Measurements from ENCODE around the gene MYO1G. TPM values are rescaled to one million over a fixed set of nuclear protein-coding genes. Genes with fewer than 3 reads are reported as not detected.
A peak's percentile ranks its signal among the peaks of the same experiment; 100 is the strongest.

The MYO1G gene
- total RNA-seq, 2 donors from 2014 or later = 0.11 to 0.33 TPM

GRCh38 chr7:44985033-44985695, 6.3 kb upstream of the MYO1G start:
- no peak for DNase-seq
- peaks cover 44% of the 10 kb centered on the region for H3K36me3 Mint-ChIP-seq (ENCODE audit: low read depth)
- Histone ChIP-seq H3K4me1 (ENCODE audit: control insufficient read depth, insufficient read depth, low read length) (no peaks in the 10 kb centered on the region), H3K9me3 (ENCODE audit: control insufficient read depth, low read length) (no peaks in the 10 kb centered on the region), H3K27me3 (ENCODE audit: control insufficient read depth, insufficient read depth, low read length, poor library complexity, severe bottlenecking) (no peaks in the 10 kb centered on the region), H3K36me3 (ENCODE audit: control insufficient read depth, insufficient read depth, low read length) (peaks cover 41% of the 10 kb centered on the region), H3K4me3 (ENCODE audit: low read length) (peak overlapping the region; percentile 98), H3K9ac (ENCODE audit: extremely low read depth, low read length, poor library complexity, severe bottlenecking) (peak overlapping the region; percentile 92), H3K27ac (ENCODE audit: low read depth, low read length) (no peak overlapping the region)
- WGBS, 2 experiments (ENCODE audit: insufficient coverage in 1 of 2, insufficient read length in 1 of 2) = 73 to 84% methylated on average over 3 to 6 of the region's 6 CpGs
- H3K27me3 Mint-ChIP-seq (ENCODE audit: insufficient read depth) = no peaks in the 10 kb centered on the region
- H3K9me3 Mint-ChIP-seq = no peaks in the 10 kb centered on the region
- peaks cover 29% of the 10 kb centered on the region for H3K4me1 Mint-ChIP-seq
- peak overlapping the region; percentile 99 for H3K27ac Mint-ChIP-seq
- no peak for TF ChIP-seq CTCF (conservative IDR thresholded peaks at IDR 0.05)
- peak overlapping the region; percentile 99 for H3K4me3 Mint-ChIP-seq

DNA sequence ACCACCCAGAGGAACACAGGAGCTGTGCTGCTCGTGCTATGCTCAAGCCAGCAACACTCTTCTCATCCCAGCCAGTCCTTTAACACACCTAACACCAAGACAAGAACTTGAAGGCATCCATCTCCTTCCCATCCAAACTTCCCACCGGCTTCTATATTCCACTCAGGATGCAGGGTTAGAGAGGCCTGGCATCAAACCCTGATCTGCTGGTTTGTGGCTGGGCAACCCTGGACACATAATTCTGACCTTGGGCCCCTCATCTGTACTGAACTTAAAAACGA, 5.6 kb upstream of the MYO1G start:
- H3K36me3 ChIP-seq (ENCODE audit: control insufficient read depth, insufficient read depth, low read length) = peaks cover 41% of the 10 kb centered on the region
- Mint-ChIP-seq H3K4me3 (peak overlapping the region; percentile 99), H3K27ac (peak overlapping the region; percentile 99), H3K9me3 (no peaks in the 10 kb centered on the region), H3K4me1 (peaks cover 29% of the 10 kb centered on the region), H3K36me3 (ENCODE audit: low read depth) (peaks cover 44% of the 10 kb centered on the region), H3K27me3 (ENCODE audit: insufficient read depth) (no peaks in the 10 kb centered on the region)
- TF ChIP-seq CTCF (conservative IDR thresholded peaks at IDR 0.05) = no peak
- no peak overlapping the region for H3K9ac ChIP-seq (ENCODE audit: extremely low read depth, low read length, poor library complexity, severe bottlenecking)
- DNase-seq = no peak
- H3K4me3 ChIP-seq (ENCODE audit: low read length) = peak overlapping the region; percentile 98
- no peaks in the 10 kb centered on the region for H3K27me3 ChIP-seq (ENCODE audit: control insufficient read depth, insufficient read depth, low read length, poor library complexity, severe bottlenecking)
- no peak overlapping the region for H3K27ac ChIP-seq (ENCODE audit: low read depth, low read length)
- H3K9me3 ChIP-seq (ENCODE audit: control insufficient read depth, low read length) = no peaks in the 10 kb centered on the region
- H3K4me1 ChIP-seq (ENCODE audit: control insufficient read depth, insufficient read depth, low read length) = no peaks in the 10 kb centered on the region
- WGBS, 2 experiments (ENCODE audit: insufficient coverage in 1 of 2, insufficient read length in 1 of 2) = 82 to 83% methylated on average over 2 to 3 of the region's 3 CpGs

DNA sequence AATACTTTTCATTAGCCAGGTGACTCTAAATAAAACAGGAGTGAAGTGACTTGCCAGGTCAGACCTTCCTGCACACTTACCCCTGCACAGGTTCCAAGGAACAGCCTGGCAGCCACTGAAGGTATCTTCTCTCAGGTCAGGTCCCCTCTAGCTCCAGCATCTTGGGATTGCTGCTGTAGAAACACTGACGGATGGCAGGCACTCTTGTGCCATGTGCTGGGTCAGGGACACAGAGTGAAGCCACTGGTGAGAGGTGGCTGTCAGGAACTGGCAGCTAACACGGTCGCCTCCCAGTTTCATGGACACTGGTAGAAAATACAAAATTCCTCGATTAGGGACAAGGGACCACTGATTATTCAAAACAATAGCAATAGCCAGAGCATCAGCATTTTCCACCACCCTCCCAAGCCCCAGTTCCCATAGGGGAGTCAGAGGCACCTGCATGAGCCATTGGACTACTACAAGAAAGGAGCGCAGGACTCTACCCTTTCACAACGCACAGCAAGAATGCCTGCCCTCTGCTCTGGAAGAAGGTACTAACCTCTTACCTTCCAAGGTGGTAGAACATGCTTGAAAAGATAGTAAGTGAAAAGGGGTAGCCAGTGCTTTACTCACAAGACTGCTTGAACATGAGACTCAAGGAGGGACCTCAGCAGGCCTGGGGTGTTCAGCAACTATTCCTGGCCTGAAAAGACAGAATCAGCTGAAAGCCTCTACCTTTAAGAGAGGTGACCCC, 5.1 kb upstream of the MYO1G start:
- Mint-ChIP-seq H3K36me3 (ENCODE audit: low read depth) (peaks cover 44% of the 10 kb centered on the region), H3K27me3 (ENCODE audit: insufficient read depth) (no peaks in the 10 kb centered on the region), H3K4me1 (peaks cover 29% of the 10 kb centered on the region), H3K4me3 (peak overlapping the region; percentile 99), H3K27ac (peak overlapping the region; percentile 99), H3K9me3 (no peaks in the 10 kb centered on the region)
- no peak overlapping the region for H3K9ac ChIP-seq (ENCODE audit: extremely low read depth, low read length, poor library complexity, severe bottlenecking)
- no peaks in the 10 kb centered on the region for H3K9me3 ChIP-seq (ENCODE audit: control insufficient read depth, low read length)
- H3K4me1 ChIP-seq (ENCODE audit: control insufficient read depth, insufficient read depth, low read length) = no peaks in the 10 kb centered on the region
- DNase-seq = no peak
- peak overlapping the region; percentile 98 for H3K4me3 ChIP-seq (ENCODE audit: low read length)
- TF ChIP-seq CTCF (conservative IDR thresholded peaks at IDR 0.05) = no peak
- peak overlapping the region; percentile 11 for H3K27ac ChIP-seq (ENCODE audit: low read depth, low read length)
- peaks cover 41% of the 10 kb centered on the region for H3K36me3 ChIP-seq (ENCODE audit: control insufficient read depth, insufficient read depth, low read length)
- H3K27me3 ChIP-seq (ENCODE audit: control insufficient read depth, insufficient read depth, low read length, poor library complexity, severe bottlenecking) = no peaks in the 10 kb centered on the region
- 98 to 100% methylated on average over 3 to 6 of the region's 6 CpGs for WGBS, 2 experiments (ENCODE audit: insufficient coverage in 1 of 2, insufficient read length in 1 of 2)
